Measurements from ENCODE around the gene POLR2E.

The POLR2E gene

GRCh38 chr19:1103708-1104310 lies 8.6 kb upstream of the POLR2E start, which contains the start of gene GPX4:
TSS of gene GPX4 (plus strand) at chr19:1103994. CDS start at chr19:1104044, 50 bp downstream.
- H3K9me3 ChIP-seq (ENCODE audit: control insufficient read depth, insufficient read depth, low read length) = no peaks in the 10 kb centered on the region
- WGBS (ENCODE audit: insufficient coverage, insufficient read length) = no CpG with 5 or more reads among the region's 75 CpGs
- peak; percentile 96 for DNase-seq (ENCODE audit: low read depth, low spot score)
- no peak within 1 kb of the TSS for H3K27ac ChIP-seq (ENCODE audit: low read length)
- H3K4me3 ChIP-seq (ENCODE audit: low read length) = peak within 1 kb of the TSS; percentile 92
- H3K36me3 ChIP-seq (ENCODE audit: control insufficient read depth, insufficient read depth, low read length) = peaks cover 13% of the 10 kb centered on the region
- H3K27me3 ChIP-seq (ENCODE audit: control insufficient read depth, insufficient read depth, low read length) = no peaks in the 10 kb centered on the region
- peaks cover 2% of the 10 kb centered on the region; the same call in 1 of the 2 replicates for H3K4me1 ChIP-seq (ENCODE audit: control insufficient read depth, insufficient read depth, low read length)

DNA sequence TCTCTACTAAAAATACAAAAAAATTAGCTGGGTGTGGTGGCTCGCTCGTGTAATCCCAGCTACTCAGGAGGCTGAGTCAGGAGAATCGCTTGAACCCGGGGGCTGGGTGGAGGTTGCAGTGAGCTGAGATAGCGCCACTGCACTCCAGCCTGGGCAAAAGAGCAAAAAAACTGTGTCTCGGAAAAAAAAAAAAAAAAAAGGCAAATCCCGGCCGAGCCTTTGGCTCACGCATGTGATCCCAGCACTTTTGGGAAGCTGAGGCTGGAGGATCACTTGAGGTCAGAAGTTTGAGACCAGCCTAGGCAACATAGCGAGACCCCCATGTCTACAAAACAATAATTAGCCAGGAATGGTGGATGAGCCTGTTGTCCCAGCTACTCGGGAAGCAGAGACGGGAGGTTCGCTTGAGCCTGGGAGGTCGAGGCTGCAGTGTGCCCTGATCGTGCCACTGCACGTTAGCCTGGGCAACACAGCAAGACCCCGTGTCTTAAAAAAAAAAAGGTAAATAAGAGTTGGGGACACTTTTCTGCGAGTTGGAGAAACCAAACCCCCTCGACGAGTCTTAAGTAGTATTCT lies 8.0 kb upstream of the POLR2E start:
- no CpG with 5 or more reads among the region's 20 CpGs for WGBS (ENCODE audit: insufficient coverage, insufficient read length)

DNA sequence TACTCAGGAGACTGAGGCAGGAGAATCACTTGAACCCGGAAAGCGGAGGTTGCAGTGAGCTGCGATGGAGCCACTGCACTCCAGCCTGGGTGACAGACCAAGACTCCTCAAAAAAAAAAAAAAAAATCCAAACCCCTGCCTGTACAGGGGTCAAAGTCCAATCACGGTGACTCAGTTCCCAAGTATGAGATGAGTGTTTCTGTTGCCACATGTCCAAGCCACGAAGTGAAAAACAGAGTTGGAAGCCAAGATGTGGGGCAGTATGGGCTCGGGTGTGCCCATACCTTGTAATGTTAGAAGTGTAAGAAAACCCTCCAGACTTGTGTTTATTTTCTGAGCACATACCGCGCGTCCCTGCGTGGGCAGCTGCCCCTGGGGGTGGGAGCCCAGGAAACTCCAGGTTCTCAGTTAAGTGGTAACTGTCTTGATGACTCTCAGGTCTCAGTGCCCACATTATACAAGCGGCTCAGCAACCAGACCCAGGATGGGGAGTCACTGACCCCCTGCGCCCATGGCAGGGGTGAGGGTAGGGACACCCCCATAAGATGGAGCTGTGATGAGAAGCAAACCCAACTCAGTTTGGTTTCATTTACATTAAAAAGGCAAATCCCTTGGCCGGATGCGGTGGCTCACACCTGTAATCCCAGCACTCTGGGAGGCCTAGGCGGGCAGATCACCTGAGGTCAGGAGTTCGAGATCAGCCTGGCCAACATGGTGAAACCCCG lies 7.4 kb upstream of the POLR2E start:
- no peak for DNase-seq (ENCODE audit: low read depth, low spot score)
- H3K36me3 ChIP-seq (ENCODE audit: control insufficient read depth, insufficient read depth, low read length) = peaks cover 13% of the 10 kb centered on the region
- no peak overlapping the region for H3K4me3 ChIP-seq (ENCODE audit: low read length)
- H3K27ac ChIP-seq (ENCODE audit: low read length) = no peak overlapping the region
- no peaks in the 10 kb centered on the region for H3K27me3 ChIP-seq (ENCODE audit: control insufficient read depth, insufficient read depth, low read length)
- H3K9me3 ChIP-seq (ENCODE audit: control insufficient read depth, insufficient read depth, low read length) = no peaks in the 10 kb centered on the region
- peaks cover 2% of the 10 kb centered on the region; the same call in 1 of the 2 replicates for H3K4me1 ChIP-seq (ENCODE audit: control insufficient read depth, insufficient read depth, low read length)
- no CpG with 5 or more reads among the region's 17 CpGs for WGBS (ENCODE audit: insufficient coverage, insufficient read length)

More for the DNA sequence above, 8.0 kb upstream of the POLR2E start:
- DNase-seq (ENCODE audit: low read depth, low spot score) = no peak
- peaks cover 2% of the 10 kb centered on the region; the same call in 1 of the 2 replicates for H3K4me1 ChIP-seq (ENCODE audit: control insufficient read depth, insufficient read depth, low read length)
- H3K36me3 ChIP-seq (ENCODE audit: control insufficient read depth, insufficient read depth, low read length) = peaks cover 13% of the 10 kb centered on the region
- no peaks in the 10 kb centered on the region for H3K27me3 ChIP-seq (ENCODE audit: control insufficient read depth, insufficient read depth, low read length)
- no peaks in the 10 kb centered on the region for H3K9me3 ChIP-seq (ENCODE audit: control insufficient read depth, insufficient read depth, low read length)
- no peak overlapping the region for H3K4me3 ChIP-seq (ENCODE audit: low read length)
- H3K27ac ChIP-seq (ENCODE audit: low read length) = no peak overlapping the region

DNA sequence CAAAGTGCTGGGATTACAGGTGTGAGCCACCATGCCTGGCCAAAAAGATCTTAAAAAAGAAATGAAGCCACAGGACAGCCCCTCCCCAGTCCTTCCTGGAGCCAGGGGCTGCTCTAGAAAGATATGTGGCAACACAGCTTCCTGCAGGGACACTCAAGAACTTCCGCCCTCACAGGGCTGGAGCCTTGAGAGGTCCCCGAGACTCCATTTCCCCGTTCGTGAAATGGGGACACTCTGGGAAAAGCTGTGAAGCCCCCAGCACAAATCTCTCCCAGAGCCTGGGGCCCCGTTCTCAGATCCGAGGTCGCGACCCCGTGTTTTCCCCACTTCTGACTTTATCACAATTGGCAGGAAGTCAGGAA lies 6.1 kb upstream of the POLR2E start:
- WGBS (ENCODE audit: insufficient coverage, insufficient read length) = no CpG with 5 or more reads among the region's 9 CpGs
- Histone ChIP-seq H3K27me3 (ENCODE audit: control insufficient read depth, insufficient read depth, low read length) (no peaks in the 10 kb centered on the region), H3K4me1 (ENCODE audit: control insufficient read depth, insufficient read depth, low read length) (peaks cover 2% of the 10 kb centered on the region; the same call in 1 of the 2 replicates), H3K27ac (ENCODE audit: low read length) (no peak overlapping the region), H3K4me3 (ENCODE audit: low read length) (no peak overlapping the region), H3K9me3 (ENCODE audit: control insufficient read depth, insufficient read depth, low read length) (no peaks in the 10 kb centered on the region), H3K36me3 (ENCODE audit: control insufficient read depth, insufficient read depth, low read length) (peaks cover 2% of the 10 kb centered on the region)
- DNase-seq (ENCODE audit: low read depth, low spot score) = no peak

DNA sequence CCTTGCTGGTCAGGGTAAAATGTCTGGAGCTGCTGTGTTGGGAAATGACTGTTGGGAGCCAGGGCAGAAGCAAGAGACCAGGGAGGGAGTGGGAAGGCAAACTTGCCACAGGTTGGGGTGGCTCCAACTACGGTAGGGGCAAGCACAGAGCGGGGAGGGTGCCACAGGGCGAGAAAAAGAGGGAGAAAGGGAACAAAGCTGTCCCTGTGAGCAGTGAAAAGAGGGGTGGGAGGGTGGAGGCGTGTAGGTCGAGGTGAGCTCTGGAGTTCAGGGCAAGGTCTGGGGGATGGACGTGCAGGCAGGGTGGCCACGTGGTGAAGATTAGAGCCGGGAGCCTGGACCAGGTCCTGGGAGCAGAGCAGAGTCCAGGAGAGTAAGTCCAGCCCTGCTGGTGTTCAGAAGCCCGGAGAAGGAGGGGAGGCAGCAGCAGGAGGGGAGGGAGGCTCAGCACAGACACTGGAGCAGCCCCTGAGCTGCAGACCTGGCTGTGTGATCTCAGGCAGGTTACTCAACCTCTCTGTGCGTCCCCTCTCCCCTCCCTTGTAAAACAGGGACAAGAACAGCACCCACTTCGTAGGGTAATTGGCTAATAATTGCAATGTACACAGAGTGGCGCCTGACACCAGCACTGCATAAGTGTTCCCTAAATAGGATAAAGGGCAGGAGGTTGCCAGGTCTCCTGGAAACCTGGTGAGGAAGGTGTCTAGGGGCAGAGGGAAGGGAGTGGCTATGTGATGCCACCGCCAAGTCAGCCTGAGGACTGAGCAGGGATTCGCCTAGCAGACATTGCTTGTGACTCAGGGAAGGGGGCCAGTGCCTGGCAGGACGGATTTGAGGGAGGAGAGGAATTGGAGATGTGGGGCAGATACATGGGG lies 3.2 kb upstream of the POLR2E start:
- Histone ChIP-seq H3K4me3 (ENCODE audit: low read length) (no peak overlapping the region), H3K36me3 (ENCODE audit: control insufficient read depth, insufficient read depth, low read length) (0 out of 2 replicates have a peak, but pooled peaks cover 3% of the 10 kb centered on the region), H3K27ac (ENCODE audit: low read length) (no peak overlapping the region), H3K4me1 (ENCODE audit: control insufficient read depth, insufficient read depth, low read length) (no peaks in the 10 kb centered on the region; the same call in 1 of the 2 replicates), H3K9me3 (ENCODE audit: control insufficient read depth, insufficient read depth, low read length) (no peaks in the 10 kb centered on the region), H3K27me3 (ENCODE audit: control insufficient read depth, insufficient read depth, low read length) (no peaks in the 10 kb centered on the region)
- WGBS (ENCODE audit: insufficient coverage, insufficient read length) = no CpG with 5 or more reads among the region's 15 CpGs
- no peak for DNase-seq (ENCODE audit: low read depth, low spot score)

DNA sequence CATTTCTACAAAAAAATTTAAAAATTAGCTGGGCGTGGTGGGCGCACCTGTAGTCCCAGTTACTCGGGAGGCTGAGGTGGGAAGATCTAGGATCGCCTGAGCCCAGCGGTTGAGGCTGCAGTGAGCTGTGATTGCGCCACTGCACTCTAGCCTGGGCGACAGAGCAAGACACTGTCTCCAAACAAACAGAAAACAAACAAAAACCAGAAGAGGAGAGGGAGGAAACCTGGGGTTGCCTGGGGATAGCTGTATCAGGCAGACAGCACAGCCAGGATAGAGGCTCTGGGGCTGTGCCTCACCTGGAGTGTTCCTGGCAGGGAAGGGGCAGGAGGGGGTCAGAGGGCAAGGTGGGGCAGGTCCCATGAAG lies 2.6 kb upstream of the POLR2E start:
- Histone ChIP-seq H3K4me1 (ENCODE audit: control insufficient read depth, insufficient read depth, low read length) (no peaks in the 10 kb centered on the region; the same call in 1 of the 2 replicates), H3K27me3 (ENCODE audit: control insufficient read depth, insufficient read depth, low read length) (no peaks in the 10 kb centered on the region), H3K9me3 (ENCODE audit: control insufficient read depth, insufficient read depth, low read length) (no peaks in the 10 kb centered on the region), H3K4me3 (ENCODE audit: low read length) (no peak overlapping the region), H3K36me3 (ENCODE audit: control insufficient read depth, insufficient read depth, low read length) (0 out of 2 replicates have a peak, but pooled peaks cover 3% of the 10 kb centered on the region), H3K27ac (ENCODE audit: low read length) (no peak overlapping the region)
- WGBS (ENCODE audit: insufficient coverage, insufficient read length) = no CpG with 5 or more reads among the region's 7 CpGs
- DNase-seq (ENCODE audit: low read depth, low spot score) = no peak

GRCh38 chr19:1094655-1094977 lies 559 bp downstream of the POLR2E start:
- H3K4me1 ChIP-seq (ENCODE audit: control insufficient read depth, insufficient read depth, low read length) = no peaks in the 10 kb centered on the region; the same call in 1 of the 2 replicates
- WGBS (ENCODE audit: insufficient coverage, insufficient read length) = no CpG with 5 or more reads among the region's 19 CpGs
- H3K4me3 ChIP-seq (ENCODE audit: low read length) = peak overlapping the region; percentile 91
- no peaks in the 10 kb centered on the region for H3K27me3 ChIP-seq (ENCODE audit: control insufficient read depth, insufficient read depth, low read length)
- no peak for DNase-seq (ENCODE audit: low read depth, low spot score)
- peaks cover 13% of the 10 kb centered on the region; the same call in 1 of the 2 replicates for H3K36me3 ChIP-seq (ENCODE audit: control insufficient read depth, insufficient read depth, low read length)
- no peak overlapping the region for H3K27ac ChIP-seq (ENCODE audit: low read length)
- H3K9me3 ChIP-seq (ENCODE audit: control insufficient read depth, insufficient read depth, low read length) = no peaks in the 10 kb centered on the region

DNA sequence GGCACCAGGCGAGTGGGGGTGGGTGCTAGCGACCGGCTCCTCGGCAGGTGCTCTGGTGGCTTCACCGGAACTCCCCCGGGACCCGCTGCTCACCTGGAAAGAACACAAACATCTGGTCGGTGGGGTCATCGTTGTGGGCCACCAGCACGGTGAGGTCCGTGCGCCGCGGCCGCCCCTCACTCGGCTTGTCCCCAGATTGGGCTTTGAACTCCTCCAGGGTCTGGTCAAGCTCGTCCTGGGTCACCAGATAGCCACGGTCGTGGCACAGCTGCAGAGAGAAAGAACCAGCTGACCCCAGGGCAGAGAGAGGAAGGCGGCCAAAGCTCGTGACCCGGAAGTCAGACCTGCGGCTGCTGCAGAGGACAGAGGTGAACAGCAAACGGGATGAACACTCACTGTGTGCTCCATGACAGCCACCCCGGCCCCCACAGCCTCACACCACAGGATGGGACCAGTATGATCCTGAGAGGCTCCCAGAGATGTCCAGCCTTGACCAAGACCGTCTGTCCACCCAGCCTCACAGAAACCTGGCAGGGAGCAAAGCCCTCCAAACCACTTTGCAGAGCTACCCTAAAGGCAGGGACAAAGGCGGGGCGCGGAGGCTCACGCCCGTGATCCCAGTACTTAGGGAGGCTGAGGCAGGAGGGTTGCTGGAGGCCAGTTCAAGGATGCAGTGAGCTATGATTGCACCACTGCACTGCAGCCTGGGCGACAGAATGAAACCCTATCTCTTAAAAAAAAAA lies 1.2 kb downstream of the POLR2E start:
- H3K27me3 ChIP-seq (ENCODE audit: control insufficient read depth, insufficient read depth, low read length) = no peaks in the 10 kb centered on the region
- no peak overlapping the region for H3K27ac ChIP-seq (ENCODE audit: low read length)
- no peak for DNase-seq (ENCODE audit: low read depth, low spot score)
- peaks cover 13% of the 10 kb centered on the region; the same call in 1 of the 2 replicates for H3K36me3 ChIP-seq (ENCODE audit: control insufficient read depth, insufficient read depth, low read length)
- H3K9me3 ChIP-seq (ENCODE audit: control insufficient read depth, insufficient read depth, low read length) = no peaks in the 10 kb centered on the region
- H3K4me3 ChIP-seq (ENCODE audit: low read length) = peak overlapping the region; percentile 91; the same call in 1 of the 2 replicates
- no peaks in the 10 kb centered on the region; the same call in 1 of the 2 replicates for H3K4me1 ChIP-seq (ENCODE audit: control insufficient read depth, insufficient read depth, low read length)
- no CpG with 5 or more reads among the region's 32 CpGs for WGBS (ENCODE audit: insufficient coverage, insufficient read length)

GRCh38 chr19:1093330-1093729 lies 1.8 kb downstream of the POLR2E start:
- Histone ChIP-seq H3K27ac (ENCODE audit: low read length) (no peak overlapping the region), H3K4me1 (ENCODE audit: control insufficient read depth, insufficient read depth, low read length) (no peaks in the 10 kb centered on the region; the same call in 1 of the 2 replicates), H3K4me3 (ENCODE audit: low read length) (no peak overlapping the region), H3K36me3 (ENCODE audit: control insufficient read depth, insufficient read depth, low read length) (peaks cover 20% of the 10 kb centered on the region), H3K9me3 (ENCODE audit: control insufficient read depth, insufficient read depth, low read length) (no peaks in the 10 kb centered on the region), H3K27me3 (ENCODE audit: control insufficient read depth, insufficient read depth, low read length) (no peaks in the 10 kb centered on the region)
- WGBS (ENCODE audit: insufficient coverage, insufficient read length) = no CpG with 5 or more reads among the region's 15 CpGs
- no peak for DNase-seq (ENCODE audit: low read depth, low spot score)

Measured in iPS DF 6.9 (cell line).